ENCODE results near the gene KCTD7.
"Not testable (repeated sequence)": the region's sequence is repeated elsewhere in the genome, so short reads cannot be mapped to it uniquely, and the experiment has no call there.

- TF ChIP-seq CTCF (conservative IDR thresholded peaks at IDR 0.05 in 1 of 2, IDR thresholded peaks at IDR 0.05 in 1 of 2; ENCODE audit: low read depth in 1 of 2, low read length in 2 of 2); EZH2 (IDR thresholded peaks at IDR 0.05; ENCODE audit: low read length, missing control alignments): not testable (repeated sequence)
Observed at GRCh38 chr7:66672432-66673123, 43.9 kb downstream of the KCTD7 start.
